ENCODE data around the gene SMAP2. TPM values are rescaled to one million over a fixed set of nuclear protein-coding genes. Genes with fewer than 3 reads are reported as not detected.
A peak's percentile ranks its signal among the peaks of the same experiment; 100 is the strongest.

SMAP2 gene
- polyA plus RNA-seq, 3 donors = 302 to 382 (median 359) TPM

DNA sequence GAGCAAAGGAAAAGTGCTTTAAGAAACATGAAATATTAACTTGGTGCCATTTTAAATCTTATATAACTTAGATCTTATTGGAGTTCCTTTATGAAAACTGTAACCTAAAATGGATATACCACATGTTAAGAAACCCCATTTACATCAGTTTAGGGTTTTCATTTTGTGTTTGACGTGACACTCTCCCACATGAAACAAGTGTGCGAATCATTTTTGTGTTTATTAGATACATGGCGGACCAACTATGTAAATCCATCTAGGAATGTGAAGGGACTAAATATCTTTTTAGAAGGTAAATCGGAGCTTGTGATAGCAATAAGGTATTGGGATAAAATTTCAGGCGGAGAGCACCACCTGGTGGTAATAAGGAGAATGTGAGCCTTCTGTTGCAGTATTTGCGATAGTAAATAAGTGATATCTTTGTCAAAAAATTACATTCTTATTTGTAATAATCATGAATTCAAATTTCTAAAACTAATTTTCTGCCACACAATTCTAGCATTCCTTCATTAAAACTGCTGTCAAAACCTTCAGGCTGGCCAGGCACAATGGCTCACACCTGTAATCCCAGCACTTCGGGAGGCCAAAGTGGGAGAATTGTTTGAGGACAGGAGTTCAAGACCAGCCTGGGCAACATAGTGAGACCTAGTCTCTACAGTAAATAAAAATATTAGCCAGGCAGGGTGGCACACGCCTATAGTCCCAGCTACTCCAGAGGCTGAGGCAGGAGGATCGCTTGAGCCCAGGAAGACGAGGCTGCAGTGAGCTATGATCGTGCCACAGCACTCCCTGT, 31.3 kb downstream of the SMAP2 start:
- peaks cover 48% of the 10 kb centered on the region for H3K4me1 Mint-ChIP-seq
- H3K27ac ChIP-seq (ENCODE audit: low read depth in 1 of 2, low read length in 2 of 2) = peak overlapping the region in 1 of 2 donors; percentile 71

DNA sequence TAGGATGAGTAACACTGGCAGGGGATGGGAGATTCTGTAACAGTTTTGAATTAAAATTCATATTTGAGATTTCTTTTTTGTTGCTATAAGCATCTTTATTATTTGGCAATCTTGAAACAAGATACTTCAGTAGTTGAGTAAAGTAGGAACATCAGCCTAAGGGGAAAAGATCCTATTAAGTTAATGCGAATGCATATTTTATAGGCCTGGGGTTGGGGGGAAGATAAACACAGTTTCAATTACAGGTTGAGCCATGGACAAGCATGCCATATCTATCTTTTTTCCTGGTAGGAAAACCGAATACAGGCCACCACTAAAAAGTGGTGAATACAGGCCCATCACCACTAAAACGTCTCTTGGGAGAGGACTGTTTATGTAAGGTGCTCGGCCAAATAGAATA, 32.3 kb downstream of the SMAP2 start:
- peaks cover 0 to 3% (median 0%) of the 10 kb centered on the region in 3 donors for H3K27me3 Mint-ChIP-seq (ENCODE audit: low read depth in 3 of 3)
- intact Hi-C loops (cut with micrococcal nuclease) = loop anchor here in 1 of 2 donors (5.0 to 10.0 kb wide), 3 partner anchors 151 to 321 kb away; partner anchors contain the start of gene ZMPSTE24
- no peak for DNase-seq
- Histone ChIP-seq H3K4me1 (ENCODE audit: control insufficient read depth in 1 of 2, insufficient read depth in 2 of 2, low read length in 2 of 2) (peaks cover 30 to 39% of the 10 kb centered on the region in 2 donors), H2AFZ (ENCODE audit: insufficient read depth, low read depth, low read length, poor library complexity, severe bottlenecking) (no peak overlapping the region), H3K27me3 (ENCODE audit: control insufficient read depth in 2 of 2, insufficient read depth in 2 of 2, low read length in 2 of 2) (no peaks in the 10 kb centered on the region), H3K36me3 (replicated peaks in 1 of 2; ENCODE audit: control insufficient read depth in 1 of 2, insufficient read depth in 2 of 2, low read length in 2 of 2) (peaks cover 60 to 75% of the 10 kb centered on the region in 2 donors), H3K4me2 (replicated peaks; ENCODE audit: extremely low read depth, low read length, poor library complexity, severe bottlenecking) (no peak overlapping the region), H3K9ac (ENCODE audit: insufficient read depth, low read length, poor library complexity, severe bottlenecking) (no peak overlapping the region), H3K79me2 (ENCODE audit: insufficient read depth, low read length) (peaks cover 95% of the 10 kb centered on the region), H3K4me3 (replicated peaks in 1 of 3; ENCODE audit: low read depth in 2 of 3, low read length in 3 of 3) (no peak overlapping the region), H3K27ac (ENCODE audit: low read depth in 1 of 2, low read length in 2 of 2) (no peak overlapping the region), H3K9me3 (replicated peaks in 1 of 2; ENCODE audit: control insufficient read depth in 1 of 2, insufficient read depth in 1 of 2, low read length in 2 of 2) (no peaks in the 10 kb centered on the region), H4K20me1 (ENCODE audit: insufficient read depth, low read length) (peaks cover 58% of the 10 kb centered on the region)
- peak overlapping the region in 1 of 7 donors; percentile 18 for H3K27ac Mint-ChIP-seq
- H3K4me1 Mint-ChIP-seq = peaks cover 38% of the 10 kb centered on the region
- TF ChIP-seq, protein P1, sequence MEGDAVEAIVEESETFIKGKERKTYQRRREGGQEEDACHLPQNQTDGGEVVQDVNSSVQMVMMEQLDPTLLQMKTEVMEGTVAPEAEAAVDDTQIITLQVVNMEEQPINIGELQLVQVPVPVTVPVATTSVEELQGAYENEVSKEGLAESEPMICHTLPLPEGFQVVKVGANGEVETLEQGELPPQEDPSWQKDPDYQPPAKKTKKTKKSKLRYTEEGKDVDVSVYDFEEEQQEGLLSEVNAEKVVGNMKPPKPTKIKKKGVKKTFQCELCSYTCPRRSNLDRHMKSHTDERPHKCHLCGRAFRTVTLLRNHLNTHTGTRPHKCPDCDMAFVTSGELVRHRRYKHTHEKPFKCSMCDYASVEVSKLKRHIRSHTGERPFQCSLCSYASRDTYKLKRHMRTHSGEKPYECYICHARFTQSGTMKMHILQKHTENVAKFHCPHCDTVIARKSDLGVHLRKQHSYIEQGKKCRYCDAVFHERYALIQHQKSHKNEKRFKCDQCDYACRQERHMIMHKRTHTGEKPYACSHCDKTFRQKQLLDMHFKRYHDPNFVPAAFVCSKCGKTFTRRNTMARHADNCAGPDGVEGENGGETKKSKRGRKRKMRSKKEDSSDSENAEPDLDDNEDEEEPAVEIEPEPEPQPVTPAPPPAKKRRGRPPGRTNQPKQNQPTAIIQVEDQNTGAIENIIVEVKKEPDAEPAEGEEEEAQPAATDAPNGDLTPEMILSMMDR (IDR thresholded peaks at IDR 0.05) = no peak
- peaks cover 61 to 78% of the 10 kb centered on the region in 2 donors for H3K36me3 Mint-ChIP-seq
- 100% methylated on average over 1 of the region's 4 CpGs for WGBS (ENCODE audit: insufficient coverage)
- H3K9me3 Mint-ChIP-seq = no peaks in the 10 kb centered on the region
- no peak overlapping the region for H3K4me3 Mint-ChIP-seq

More for the DNA sequence above, 31.3 kb downstream of the SMAP2 start:
- H3K4me3 Mint-ChIP-seq = no peak overlapping the region
- peak overlapping the region in 5 of 7 donors; percentile 9 to 94 (median 88) for H3K27ac Mint-ChIP-seq
- Histone ChIP-seq H3K79me2 (ENCODE audit: insufficient read depth, low read length) (peaks cover 100% of the 10 kb centered on the region), H3K4me2 (replicated peaks; ENCODE audit: extremely low read depth, low read length, poor library complexity, severe bottlenecking) (peak overlapping the region; percentile 45), H3K4me1 (ENCODE audit: control insufficient read depth in 1 of 2, insufficient read depth in 2 of 2, low read length in 2 of 2) (peaks cover 39 to 48% of the 10 kb centered on the region in 2 donors), H3K9ac (ENCODE audit: insufficient read depth, low read length, poor library complexity, severe bottlenecking) (no peak overlapping the region), H4K20me1 (ENCODE audit: insufficient read depth, low read length) (peaks cover 52% of the 10 kb centered on the region), H3K4me3 (replicated peaks in 1 of 3; ENCODE audit: low read depth in 2 of 3, low read length in 3 of 3) (peak overlapping the region in 1 of 3 experiments; percentile 16), H3K36me3 (replicated peaks in 1 of 2; ENCODE audit: control insufficient read depth in 1 of 2, insufficient read depth in 2 of 2, low read length in 2 of 2) (peaks cover 50 to 66% of the 10 kb centered on the region in 2 donors), H2AFZ (ENCODE audit: insufficient read depth, low read depth, low read length, poor library complexity, severe bottlenecking) (no peak overlapping the region), H3K9me3 (replicated peaks in 1 of 2; ENCODE audit: control insufficient read depth in 1 of 2, insufficient read depth in 1 of 2, low read length in 2 of 2) (no peaks in the 10 kb centered on the region), H3K27me3 (ENCODE audit: control insufficient read depth in 2 of 2, insufficient read depth in 2 of 2, low read length in 2 of 2) (no peaks in the 10 kb centered on the region)
- WGBS (ENCODE audit: insufficient coverage) = 64% methylated on average over 5 of the region's 11 CpGs
- H3K9me3 Mint-ChIP-seq = no peaks in the 10 kb centered on the region
- peak in 2 of 3 donors; percentile 63 to 74 for DNase-seq
- intact Hi-C loops (cut with micrococcal nuclease) = loop anchor here in 1 of 2 donors (5.0 to 10.0 kb wide), 3 partner anchors 150 to 320 kb away; partner anchors contain the start of gene ZMPSTE24
- TF ChIP-seq, protein P1 (IDR thresholded peaks at IDR 0.05) = peak; percentile 89
- peaks cover 59 to 69% of the 10 kb centered on the region in 2 donors for H3K36me3 Mint-ChIP-seq
- peaks cover 0 to 3% (median 0%) of the 10 kb centered on the region in 3 donors for H3K27me3 Mint-ChIP-seq (ENCODE audit: low read depth in 3 of 3)

All from CD14-positive monocyte (primary cell).